ENCODE data around the gene DNAJB13. TPM values are rescaled to one million over a fixed set of nuclear protein-coding genes. Genes with fewer than 3 reads are reported as not detected.

The DNAJB13 gene
- total and polyA plus RNA-seq, 2 of the 4 experiments (the other 2 are of a cell fraction) = 0.18 to 0.48 TPM

DNA sequence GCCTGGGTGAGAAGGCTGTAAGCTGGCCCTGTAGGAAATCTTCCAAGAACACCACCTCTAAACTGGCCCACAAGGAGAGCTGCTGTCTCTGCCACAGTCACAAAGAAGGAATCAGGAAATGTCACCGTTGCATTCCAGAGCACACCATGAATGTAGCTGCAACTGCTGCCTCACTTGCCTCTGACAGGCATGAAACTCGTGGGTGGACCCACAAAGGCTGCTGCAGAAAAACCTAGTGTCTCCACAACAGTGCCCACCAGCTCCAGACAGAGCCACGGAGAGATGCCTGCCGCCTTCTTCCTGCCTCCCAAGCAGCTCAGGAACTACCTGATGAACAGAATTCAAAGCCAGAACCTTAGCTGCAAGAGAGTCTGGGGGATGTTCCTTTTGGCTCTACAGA lies 10.5 kb downstream of the DNAJB13 start:
- H4K20me1 ChIP-seq (ENCODE audit: insufficient read depth, low read length) = no peaks in the 10 kb centered on the region
- ChIA-PET CTCF (no interaction called here), POLR2A (ENCODE audit: unreplicated experiment) (no interaction called here)
- no peak overlapping the region for H3K4ac ChIP-seq (ENCODE audit: low read depth, low read length)
- 63% methylated on average over 1 of the region's 4 CpGs; no CpG with 5 or more reads in 1 of the 2 experiments for WGBS, 2 experiments (ENCODE audit: extremely low coverage in 2 of 2, insufficient read length in 1 of 2)
- H2BK120ac ChIP-seq (ENCODE audit: low read depth, low read length) = peak overlapping the region; percentile 50; the same call in 1 of the 2 replicates
- H3K56ac ChIP-seq (ENCODE audit: extremely low read depth, insufficient read depth, low read length) = no peak overlapping the region
- no peaks in the 10 kb centered on the region for H3K9me3 ChIP-seq (ENCODE audit: control insufficient read depth, insufficient read depth, low read length)
- H3K14ac ChIP-seq (replicated peaks; ENCODE audit: low read depth, low read length) = no peak overlapping the region; the same call in 1 of the 2 replicates
- H3K18ac ChIP-seq (ENCODE audit: low read depth, low read length) = no peak overlapping the region
- no peak overlapping the region for H3K9ac ChIP-seq (ENCODE audit: low read depth, low read length)
- dilution Hi-C loops (cut with HindIII; ENCODE audit: low sequenced_read_pairs, unreplicated experiment) = no loop called here
- H3K4me2 ChIP-seq (ENCODE audit: low read depth, low read length) = no peak overlapping the region
- no peak overlapping the region for H2AK9ac ChIP-seq (replicated peaks; ENCODE audit: low read depth, low read length, poor library complexity)
- TF ChIP-seq MXI1 (IDR thresholded peaks at IDR 0.05; ENCODE audit: borderline replicate concordance, low read depth, low read length) = 0 out of 2 replicates have a peak, but pooled peaks have one; percentile 30
- no peak for TF ChIP-seq RAD21 (IDR thresholded peaks at IDR 0.05; ENCODE audit: low read length)
- H4K91ac ChIP-seq (ENCODE audit: insufficient read depth, low read depth, low read length) = no peak overlapping the region
- no peak overlapping the region for H3K23ac ChIP-seq (ENCODE audit: low read depth, low read length)
- in situ Hi-C loops (cut with MboI; ENCODE audit: low sequenced_read_pairs) = loop anchor here (10.0 kb wide), 1 partner anchor 483 kb away; no protein-coding TSS in a partner anchor
- H3K36me3 ChIP-seq (ENCODE audit: control insufficient read depth, insufficient read depth, low read length) = no peaks in the 10 kb centered on the region
- no peak overlapping the region for H2AK5ac ChIP-seq (ENCODE audit: low read depth, low read length)
- intact Hi-C loops (cut with micrococcal nuclease) = loop anchor here (5.0 kb wide), 1 partner anchor 276 kb away; no protein-coding TSS in a partner anchor
- peak overlapping the region; percentile 9 for H2AFZ ChIP-seq (replicated peaks; ENCODE audit: low read length, poor library complexity)
- no peaks in the 10 kb centered on the region for H3K79me1 ChIP-seq (ENCODE audit: low read depth in 1 of 2, low read length in 2 of 2)
- H3K27me3 ChIP-seq (ENCODE audit: control insufficient read depth, insufficient read depth, low read length) = no peaks in the 10 kb centered on the region
- peak; percentile 30 for ATAC-seq (ENCODE audit: low read depth)
- H2BK15ac ChIP-seq (ENCODE audit: low read depth, low read length) = no peak overlapping the region
- no peak overlapping the region for H2BK5ac ChIP-seq (ENCODE audit: low read depth, low read length, poor library complexity, severe bottlenecking)
- H4K8ac ChIP-seq (ENCODE audit: low read depth in 2 of 2, low read length in 2 of 2) = peak overlapping the region in 1 of 2 experiments; percentile 26; a peak in 1 of 4 replicates
- H3K9me1 ChIP-seq (ENCODE audit: insufficient read depth, low read length) = no peaks in the 10 kb centered on the region
- no peaks in the 10 kb centered on the region for H3K4me1 ChIP-seq (ENCODE audit: control insufficient read depth, insufficient read depth, low read length)
- no peak overlapping the region for H3K27ac ChIP-seq (ENCODE audit: insufficient read depth, low read length)
- no peak overlapping the region for H3K4me3 ChIP-seq (ENCODE audit: insufficient read depth, low read depth, low read length)
- no peak overlapping the region for H4K5ac ChIP-seq (ENCODE audit: low read depth, low read length)
- no TSS peak for BruUV-seq (replicated peaks)
- no peak overlapping the region for H2BK20ac ChIP-seq (ENCODE audit: low read depth, low read length)
- peak; percentile 54 for DNase-seq

All from IMR-90 (cell line).